ENCODE measurements around the gene SEC24C.

GRCh38 chr10:73746721-73747120, 2.5 kb downstream of the SEC24C start:
- TF ChIP-seq, protein P1, sequence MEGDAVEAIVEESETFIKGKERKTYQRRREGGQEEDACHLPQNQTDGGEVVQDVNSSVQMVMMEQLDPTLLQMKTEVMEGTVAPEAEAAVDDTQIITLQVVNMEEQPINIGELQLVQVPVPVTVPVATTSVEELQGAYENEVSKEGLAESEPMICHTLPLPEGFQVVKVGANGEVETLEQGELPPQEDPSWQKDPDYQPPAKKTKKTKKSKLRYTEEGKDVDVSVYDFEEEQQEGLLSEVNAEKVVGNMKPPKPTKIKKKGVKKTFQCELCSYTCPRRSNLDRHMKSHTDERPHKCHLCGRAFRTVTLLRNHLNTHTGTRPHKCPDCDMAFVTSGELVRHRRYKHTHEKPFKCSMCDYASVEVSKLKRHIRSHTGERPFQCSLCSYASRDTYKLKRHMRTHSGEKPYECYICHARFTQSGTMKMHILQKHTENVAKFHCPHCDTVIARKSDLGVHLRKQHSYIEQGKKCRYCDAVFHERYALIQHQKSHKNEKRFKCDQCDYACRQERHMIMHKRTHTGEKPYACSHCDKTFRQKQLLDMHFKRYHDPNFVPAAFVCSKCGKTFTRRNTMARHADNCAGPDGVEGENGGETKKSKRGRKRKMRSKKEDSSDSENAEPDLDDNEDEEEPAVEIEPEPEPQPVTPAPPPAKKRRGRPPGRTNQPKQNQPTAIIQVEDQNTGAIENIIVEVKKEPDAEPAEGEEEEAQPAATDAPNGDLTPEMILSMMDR (IDR thresholded peaks at IDR 0.05; ENCODE audit: insufficient read depth, low read length), result no peak
- TF ChIP-seq POLR2AphosphoS5 (IDR thresholded peaks at IDR 0.05; ENCODE audit: low read depth), result no peak
- TF ChIP-seq, protein P2, sequence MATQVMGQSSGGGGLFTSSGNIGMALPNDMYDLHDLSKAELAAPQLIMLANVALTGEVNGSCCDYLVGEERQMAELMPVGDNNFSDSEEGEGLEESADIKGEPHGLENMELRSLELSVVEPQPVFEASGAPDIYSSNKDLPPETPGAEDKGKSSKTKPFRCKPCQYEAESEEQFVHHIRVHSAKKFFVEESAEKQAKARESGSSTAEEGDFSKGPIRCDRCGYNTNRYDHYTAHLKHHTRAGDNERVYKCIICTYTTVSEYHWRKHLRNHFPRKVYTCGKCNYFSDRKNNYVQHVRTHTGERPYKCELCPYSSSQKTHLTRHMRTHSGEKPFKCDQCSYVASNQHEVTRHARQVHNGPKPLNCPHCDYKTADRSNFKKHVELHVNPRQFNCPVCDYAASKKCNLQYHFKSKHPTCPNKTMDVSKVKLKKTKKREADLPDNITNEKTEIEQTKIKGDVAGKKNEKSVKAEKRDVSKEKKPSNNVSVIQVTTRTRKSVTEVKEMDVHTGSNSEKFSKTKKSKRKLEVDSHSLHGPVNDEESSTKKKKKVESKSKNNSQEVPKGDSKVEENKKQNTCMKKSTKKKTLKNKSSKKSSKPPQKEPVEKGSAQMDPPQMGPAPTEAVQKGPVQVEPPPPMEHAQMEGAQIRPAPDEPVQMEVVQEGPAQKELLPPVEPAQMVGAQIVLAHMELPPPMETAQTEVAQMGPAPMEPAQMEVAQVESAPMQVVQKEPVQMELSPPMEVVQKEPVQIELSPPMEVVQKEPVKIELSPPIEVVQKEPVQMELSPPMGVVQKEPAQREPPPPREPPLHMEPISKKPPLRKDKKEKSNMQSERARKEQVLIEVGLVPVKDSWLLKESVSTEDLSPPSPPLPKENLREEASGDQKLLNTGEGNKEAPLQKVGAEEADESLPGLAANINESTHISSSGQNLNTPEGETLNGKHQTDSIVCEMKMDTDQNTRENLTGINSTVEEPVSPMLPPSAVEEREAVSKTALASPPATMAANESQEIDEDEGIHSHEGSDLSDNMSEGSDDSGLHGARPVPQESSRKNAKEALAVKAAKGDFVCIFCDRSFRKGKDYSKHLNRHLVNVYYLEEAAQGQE (IDR thresholded peaks at IDR 0.05; ENCODE audit: insufficient replicate concordance, low read depth), result no peak

Measured in HL-60 (cell line).